PC-3 (cell line): Measurements from ENCODE around the gene SAP30. TPM values are rescaled to one million over a fixed set of nuclear protein-coding genes. Genes with fewer than 3 reads are reported as not detected.

Experiments used
- ATAC-seq: fragments of 200-7000 bp; cut with Tn5 transposase; 2 replicates; pipeline ENCODE4 v1.9.1; 2020; ENCODE audit warnings: mild to moderate bottlenecking, moderate library complexity
- BruUV-seq: library from RNA; stranded (reverse); fragments of 400-500 nt; replicated peaks from 2 replicates; lab custom pipeline; 2021; lab: Mats Ljungman, UMichigan
- CTCF ChIA-PET: fragments of 300-600 bp; sonication (Branson Sonifier 250); formaldehyde crosslinking; loops from one replicate; lab custom pipeline; 2022; ENCODE audit warnings: antibody characterized with exemption; lab: Charles Lee
- POLR2A ChIA-PET: fragments of 300-600 bp; sonication (Branson Sonifier 250); formaldehyde crosslinking; loops from one replicate; lab custom pipeline; 2022; ENCODE audit warnings: antibody characterized with exemption; ENCODE audit not compliant: unreplicated experiment; lab: Charles Lee
- DNase-seq: peaks from one replicate; pipeline ENCODE4 v3.0.0-alpha.2; 2015
- H2AFZ ChIP-seq: fragments of 300-600 bp; sonication (generic); 2 replicates; pipeline ENCODE4 v1.6.0; 2016; ENCODE audit warnings: antibody characterized with exemption, low read length
- H3F3A ChIP-seq: fragments of 300-600 bp; sonication (generic); one replicate; pipeline ENCODE4 v1.6.0; 2017; ENCODE audit warnings: antibody characterized with exemption, low read length, control low read depth, mild to moderate bottlenecking; ENCODE audit not compliant: unreplicated experiment
- H3K27ac ChIP-seq: fragments of 300-600 bp; sonication (generic); 2 replicates; pipeline ENCODE4 v1.5.1; 2016; ENCODE audit warnings: mild to moderate bottlenecking, low read length
- H3K27me3 ChIP-seq: fragments of 300-600 bp; sonication (generic); 2 replicates; pipeline ENCODE4 v1.6.1; 2016; ENCODE audit warnings: low read length, mixed read lengths
- H3K36me3 ChIP-seq: fragments of 300-600 bp; sonication (generic); 2 replicates; pipeline ENCODE4 v1.6.1; 2016; ENCODE audit warnings: low read depth, mixed run types, low read length, mixed read lengths
- H3K4me1 ChIP-seq: fragments of 300-600 bp; sonication (generic); 2 replicates; pipeline ENCODE4 v1.5.1; 2016; ENCODE audit warnings: low read length; ENCODE audit not compliant: insufficient read depth
- H3K4me2 ChIP-seq: fragments of 300-600 bp; sonication (generic); 2 replicates; pipeline ENCODE4 v1.6.0; 2016; ENCODE audit warnings: low read length
- H3K4me3 ChIP-seq: fragments of 300-600 bp; sonication (generic); 2 replicates; pipeline ENCODE4 v1.5.1; 2016; ENCODE audit warnings: mild to moderate bottlenecking, low read length, mixed read lengths
- H3K79me2 ChIP-seq: fragments of 300-600 bp; sonication (generic); 2 replicates; pipeline ENCODE4 v1.6.1; 2017; ENCODE audit warnings: low read length, mixed read lengths
- H3K9ac ChIP-seq: fragments of 300-600 bp; sonication (generic); 2 replicates; pipeline ENCODE4 v1.6.0; 2016; ENCODE audit warnings: mild to moderate bottlenecking, low read length
- H3K9me2 ChIP-seq: fragments of 300-600 bp; sonication (generic); replicated peaks from 2 replicates; pipeline ENCODE4 v1.6.1; 2016; ENCODE audit warnings: mixed run types, low read length, mixed read lengths
- H3K9me3 ChIP-seq: fragments of 300-600 bp; sonication (generic); 2 replicates; pipeline ENCODE4 v1.6.1; 2016; ENCODE audit warnings: low read length, mixed read lengths
- H4K20me1 ChIP-seq: fragments of 300-600 bp; sonication (generic); 2 replicates; pipeline ENCODE4 v1.6.1; 2016; ENCODE audit warnings: low read length, mixed read lengths
- EZH2 ChIP-seq: fragments of 300-600 bp; sonication (generic); IDR thresholded peaks from one replicate; pipeline ENCODE4 v1.6.1; 2017; ENCODE audit warnings: antibody characterized with exemption, mild to moderate bottlenecking, low read length; ENCODE audit not compliant: unreplicated experiment
- EZH2phosphoT487 ChIP-seq: fragments of 300-600 bp; sonication (generic); IDR thresholded peaks from 2 replicates; pipeline ENCODE4 v1.6.1; 2018; ENCODE audit warnings: mild to moderate bottlenecking, antibody characterized with exemption, low read length, borderline replicate concordance
- intact Hi-C: fragments of 100-400 bp; cut with micrococcal nuclease; formaldehyde crosslinking; loops from 2 replicates; pipeline ENCODE4 v1.9.0; 2023
- total RNA-seq: library from RNA; depleted of rRNA; stranded (reverse); fragments of >200 nt; gene quantifications from 2 replicates; pipeline ENCODE4 v1.2.3, GENCODE V29; 2014
- TF ChIP-seq, protein P1 (sequence below): fragments of 300-600 bp; sonication (generic); conservative IDR thresholded peaks from 2 replicates; pipeline ENCODE4 v1.5.1; 2017; ENCODE audit warnings: antibody characterized with exemption, low read depth, mild to moderate bottlenecking, low read length

Gene SAP30
- total RNA-seq, 1 experiment from 2014 or later: 38.8 TPM

DNA sequence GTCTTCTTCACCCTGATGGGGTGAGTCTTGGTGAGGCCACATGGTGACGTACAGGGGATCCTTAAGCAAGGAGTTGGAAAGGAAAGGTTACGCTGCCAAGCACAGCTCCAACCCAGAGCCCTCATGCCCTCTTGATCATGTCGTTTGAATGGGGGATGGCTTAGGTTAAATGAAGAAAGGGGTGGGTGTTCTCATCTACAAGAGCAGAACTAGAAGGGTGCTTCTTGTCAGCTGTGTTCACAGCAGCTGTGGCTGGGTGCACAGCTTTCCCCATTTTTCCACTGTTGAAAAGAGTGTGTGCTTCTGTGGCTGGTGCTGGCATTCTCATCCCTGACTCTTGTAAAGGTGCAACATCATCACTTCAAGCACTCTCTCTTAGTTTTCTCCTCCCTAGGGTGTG, 43.7 kb downstream of the SAP30 start:
- Histone ChIP-seq H3K9me3 (no peaks in the 10 kb centered on the region), H3K4me2 (no peak overlapping the region), H3F3A (no peaks in the 10 kb centered on the region), H3K9me2 (no peaks in the 10 kb centered on the region), H3K4me1 (peaks cover 41% of the 10 kb centered on the region), H3K36me3 (no peaks in the 10 kb centered on the region), H2AFZ (no peak overlapping the region), H3K9ac (no peak overlapping the region), H3K4me3 (no peak overlapping the region), H3K27ac (no peak overlapping the region), H3K79me2 (no peaks in the 10 kb centered on the region), H4K20me1 (no peaks in the 10 kb centered on the region), H3K27me3 (no peaks in the 10 kb centered on the region)
- intact Hi-C loops: no loop called here
- TF ChIP-seq EZH2 (no peak), EZH2phosphoT487 (no peak)
- TF ChIP-seq, protein P1, sequence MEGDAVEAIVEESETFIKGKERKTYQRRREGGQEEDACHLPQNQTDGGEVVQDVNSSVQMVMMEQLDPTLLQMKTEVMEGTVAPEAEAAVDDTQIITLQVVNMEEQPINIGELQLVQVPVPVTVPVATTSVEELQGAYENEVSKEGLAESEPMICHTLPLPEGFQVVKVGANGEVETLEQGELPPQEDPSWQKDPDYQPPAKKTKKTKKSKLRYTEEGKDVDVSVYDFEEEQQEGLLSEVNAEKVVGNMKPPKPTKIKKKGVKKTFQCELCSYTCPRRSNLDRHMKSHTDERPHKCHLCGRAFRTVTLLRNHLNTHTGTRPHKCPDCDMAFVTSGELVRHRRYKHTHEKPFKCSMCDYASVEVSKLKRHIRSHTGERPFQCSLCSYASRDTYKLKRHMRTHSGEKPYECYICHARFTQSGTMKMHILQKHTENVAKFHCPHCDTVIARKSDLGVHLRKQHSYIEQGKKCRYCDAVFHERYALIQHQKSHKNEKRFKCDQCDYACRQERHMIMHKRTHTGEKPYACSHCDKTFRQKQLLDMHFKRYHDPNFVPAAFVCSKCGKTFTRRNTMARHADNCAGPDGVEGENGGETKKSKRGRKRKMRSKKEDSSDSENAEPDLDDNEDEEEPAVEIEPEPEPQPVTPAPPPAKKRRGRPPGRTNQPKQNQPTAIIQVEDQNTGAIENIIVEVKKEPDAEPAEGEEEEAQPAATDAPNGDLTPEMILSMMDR: no peak
- ATAC-seq: no peak
- no peak for DNase-seq
- ChIA-PET CTCF (no interaction called here), POLR2A (no interaction called here)
- BruUV-seq: no TSS peak

DNA sequence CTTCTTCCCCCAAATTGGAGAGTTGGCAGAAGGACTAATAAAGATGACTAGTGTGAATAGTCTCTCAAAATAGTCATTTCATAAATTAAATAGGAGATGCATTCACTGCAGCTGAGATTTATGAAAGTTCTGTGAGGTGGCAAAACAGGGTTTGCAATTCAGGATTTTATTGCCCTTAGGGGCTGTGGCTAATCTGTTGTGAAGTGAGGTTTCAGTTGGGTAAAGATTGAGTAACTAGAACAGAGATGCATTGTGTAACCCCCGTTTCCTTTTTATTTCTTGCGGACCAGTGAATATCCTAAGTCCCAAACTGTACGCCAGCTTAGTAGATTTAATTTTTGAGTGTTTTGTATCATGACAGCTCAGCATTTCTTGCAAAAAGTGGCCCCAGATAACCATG, 44.3 kb downstream of the SAP30 start:
- Histone ChIP-seq H3K4me2 (peak overlapping the region; percentile 58), H3K27me3 (no peaks in the 10 kb centered on the region), H3K9me3 (no peaks in the 10 kb centered on the region), H3F3A (no peaks in the 10 kb centered on the region), H2AFZ (no peak overlapping the region; the same call in 1 of the 2 replicates), H3K27ac (no peak overlapping the region), H3K4me3 (no peak overlapping the region; the same call in 1 of the 2 replicates), H3K36me3 (no peaks in the 10 kb centered on the region), H3K9me2 (no peaks in the 10 kb centered on the region), H3K79me2 (no peaks in the 10 kb centered on the region), H4K20me1 (no peaks in the 10 kb centered on the region), H3K4me1 (peaks cover 41% of the 10 kb centered on the region), H3K9ac (no peak overlapping the region)
- DNase-seq: peak; percentile 74
- intact Hi-C loops: loop anchor here (5.0 kb wide), 1 partner anchor 48 kb away; no protein-coding TSS in a partner anchor
- ChIA-PET CTCF (no interaction called here), POLR2A (interaction anchor here (0.6 kb wide), 1 partner anchor 80 kb away, joined by 4 read pairs; no protein-coding TSS in a partner anchor)
- no peak for ATAC-seq
- BruUV-seq: no TSS peak
- TF ChIP-seq, protein P1: no peak
- TF ChIP-seq EZH2phosphoT487: no peak
- no peak for TF ChIP-seq EZH2

DNA sequence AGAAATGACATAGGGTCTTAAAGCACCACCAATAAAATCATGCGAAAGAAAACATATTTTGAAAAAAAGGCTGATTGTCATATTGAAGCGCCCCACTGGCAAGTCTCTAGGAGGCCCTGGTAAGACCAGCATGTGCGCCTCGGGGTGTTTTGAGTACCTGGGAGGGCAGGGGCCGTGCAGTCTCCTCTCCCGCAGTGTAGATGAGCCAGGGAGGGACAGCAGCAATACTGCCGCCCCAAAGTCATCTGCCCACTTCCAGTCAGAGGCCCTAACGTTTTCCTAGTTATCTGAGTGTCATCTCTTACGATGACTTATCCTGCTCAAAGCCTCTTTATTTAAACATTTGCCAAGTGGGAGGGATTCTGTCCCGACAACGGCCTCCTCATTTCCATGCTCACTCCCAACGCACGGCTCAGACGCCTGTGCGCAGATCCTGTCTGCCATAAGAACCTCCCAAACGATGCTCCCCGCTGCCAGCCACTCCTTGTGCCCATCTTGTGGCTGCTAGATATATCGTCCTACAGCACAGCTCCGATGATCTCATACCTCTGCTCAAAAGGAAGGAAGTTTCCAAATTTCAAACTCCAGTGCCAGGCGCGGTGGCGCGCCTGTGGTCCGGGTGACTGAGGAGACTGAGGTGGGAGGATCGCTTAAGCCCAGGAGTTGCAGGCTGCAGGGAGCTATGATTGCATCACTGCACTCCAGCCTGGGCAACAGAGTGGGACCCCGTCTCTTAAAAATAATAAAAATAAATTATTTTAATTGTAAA, 45.3 kb downstream of the SAP30 start:
- DNase-seq (no peak), ATAC-seq (no peak)
- Histone ChIP-seq H3K27ac (no peak overlapping the region), H3F3A (no peaks in the 10 kb centered on the region), H3K9ac (no peak overlapping the region), H3K79me2 (no peaks in the 10 kb centered on the region), H3K9me2 (no peaks in the 10 kb centered on the region), H3K4me2 (peak overlapping the region; percentile 58; the same call in 1 of the 2 replicates), H3K4me3 (no peak overlapping the region), H3K27me3 (no peaks in the 10 kb centered on the region), H2AFZ (no peak overlapping the region), H3K4me1 (peaks cover 41% of the 10 kb centered on the region), H4K20me1 (no peaks in the 10 kb centered on the region), H3K9me3 (no peaks in the 10 kb centered on the region), H3K36me3 (no peaks in the 10 kb centered on the region)
- TF ChIP-seq, protein P1: no peak
- TF ChIP-seq EZH2phosphoT487 (no peak), EZH2 (no peak)
- ChIA-PET POLR2A (no interaction called here), CTCF (no interaction called here)
- BruUV-seq: no TSS peak
- intact Hi-C loops: loop anchor here (2.0 to 5.0 kb wide), 2 partner anchors 49 to 81 kb away; partner anchors contain the start of gene HMGB2
